ENCODE data around the gene BFAR.

Gene BFAR

DNA sequence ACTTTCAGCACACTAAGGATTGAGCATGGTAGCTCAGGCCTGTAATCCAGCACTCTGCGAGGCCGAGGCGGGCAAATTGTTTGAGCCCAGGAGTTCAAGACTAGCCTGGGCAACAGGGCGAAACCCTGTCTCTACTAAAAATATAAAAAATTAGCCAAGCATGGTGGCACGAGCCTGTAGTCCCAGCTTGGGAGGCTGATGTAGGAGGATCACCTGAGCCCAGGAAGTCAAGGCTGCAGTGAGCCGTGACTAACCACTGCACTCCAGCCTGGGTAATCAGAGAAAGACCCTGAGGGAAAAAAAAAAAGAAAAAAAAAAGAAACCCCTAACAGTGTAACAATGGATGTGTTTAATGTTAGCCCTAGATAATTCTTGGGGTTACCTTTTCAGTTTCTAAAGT, 26.6 kb upstream of the BFAR start:
- Histone ChIP-seq H3K4me1 (ENCODE audit: control insufficient read depth in 1 of 2, insufficient read depth in 1 of 2, low read depth in 1 of 2, low read length in 1 of 2) (no peaks in the 10 kb centered on the region), H3K27ac (no peak overlapping the region), H3K27me3 (no peaks in the 10 kb centered on the region), H3K4me3 (ENCODE audit: low read depth in 1 of 2, low read length in 1 of 2) (no peak overlapping the region), H3K36me3 (peaks cover 100% of the 10 kb centered on the region), H3K9me3 (no peaks in the 10 kb centered on the region)
- TF ChIP-seq, protein P1, sequence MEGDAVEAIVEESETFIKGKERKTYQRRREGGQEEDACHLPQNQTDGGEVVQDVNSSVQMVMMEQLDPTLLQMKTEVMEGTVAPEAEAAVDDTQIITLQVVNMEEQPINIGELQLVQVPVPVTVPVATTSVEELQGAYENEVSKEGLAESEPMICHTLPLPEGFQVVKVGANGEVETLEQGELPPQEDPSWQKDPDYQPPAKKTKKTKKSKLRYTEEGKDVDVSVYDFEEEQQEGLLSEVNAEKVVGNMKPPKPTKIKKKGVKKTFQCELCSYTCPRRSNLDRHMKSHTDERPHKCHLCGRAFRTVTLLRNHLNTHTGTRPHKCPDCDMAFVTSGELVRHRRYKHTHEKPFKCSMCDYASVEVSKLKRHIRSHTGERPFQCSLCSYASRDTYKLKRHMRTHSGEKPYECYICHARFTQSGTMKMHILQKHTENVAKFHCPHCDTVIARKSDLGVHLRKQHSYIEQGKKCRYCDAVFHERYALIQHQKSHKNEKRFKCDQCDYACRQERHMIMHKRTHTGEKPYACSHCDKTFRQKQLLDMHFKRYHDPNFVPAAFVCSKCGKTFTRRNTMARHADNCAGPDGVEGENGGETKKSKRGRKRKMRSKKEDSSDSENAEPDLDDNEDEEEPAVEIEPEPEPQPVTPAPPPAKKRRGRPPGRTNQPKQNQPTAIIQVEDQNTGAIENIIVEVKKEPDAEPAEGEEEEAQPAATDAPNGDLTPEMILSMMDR (IDR thresholded peaks at IDR 0.05): no peak

DNA sequence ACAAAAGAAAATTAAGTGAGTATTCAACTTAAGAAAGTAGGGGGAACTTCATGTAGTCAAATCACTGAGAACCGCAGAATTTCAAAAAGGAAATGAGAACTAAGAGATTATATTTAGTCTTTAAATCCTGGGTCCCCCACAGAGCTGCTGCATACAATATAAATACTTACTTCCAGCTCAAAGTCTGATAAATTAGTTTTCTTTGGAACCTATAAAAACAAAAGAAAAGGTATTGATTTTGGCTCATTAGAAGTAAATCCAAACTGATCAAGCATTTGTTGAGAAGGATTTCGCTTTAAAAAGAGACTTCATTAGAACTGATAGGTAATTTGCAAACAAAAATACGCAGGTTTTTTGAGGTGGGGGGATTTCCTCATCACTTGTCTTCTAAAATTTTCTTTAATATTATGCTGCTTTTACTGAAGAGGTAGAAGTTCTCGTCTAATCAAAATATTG, 24.6 kb upstream of the BFAR start:
- no peaks in the 10 kb centered on the region for H3K9me3 ChIP-seq
- H3K4me3 ChIP-seq (ENCODE audit: low read depth in 1 of 2, low read length in 1 of 2): no peak overlapping the region
- H3K27ac ChIP-seq: no peak overlapping the region
- TF ChIP-seq, protein P1 (IDR thresholded peaks at IDR 0.05): no peak
- no peaks in the 10 kb centered on the region for H3K4me1 ChIP-seq (ENCODE audit: control insufficient read depth in 1 of 2, insufficient read depth in 1 of 2, low read depth in 1 of 2, low read length in 1 of 2)
- H3K27me3 ChIP-seq: no peaks in the 10 kb centered on the region
- H3K36me3 ChIP-seq: peaks cover 95% of the 10 kb centered on the region

DNA sequence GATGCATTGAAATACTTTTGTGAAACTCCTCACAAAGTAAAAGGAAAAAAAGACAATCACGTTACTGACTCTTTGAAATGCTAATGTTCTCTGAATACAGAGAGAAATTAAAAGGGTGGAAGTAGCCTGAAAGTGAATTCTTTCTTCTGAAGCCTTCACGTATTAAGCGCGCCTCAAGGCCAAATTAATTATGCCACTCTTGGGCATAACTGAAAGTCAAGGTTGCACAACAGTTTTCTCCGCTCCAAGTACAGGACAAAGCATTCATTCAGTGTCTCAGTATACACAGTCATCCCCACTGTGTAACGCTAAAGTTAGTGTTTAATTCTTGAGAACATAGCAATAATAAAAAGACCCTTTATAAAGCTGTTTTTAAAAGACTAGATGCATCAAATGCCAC, 24.1 kb upstream of the BFAR start:
- Histone ChIP-seq H3K27ac (no peak overlapping the region), H3K4me1 (ENCODE audit: control insufficient read depth in 1 of 2, insufficient read depth in 1 of 2, low read depth in 1 of 2, low read length in 1 of 2) (no peaks in the 10 kb centered on the region), H3K27me3 (no peaks in the 10 kb centered on the region), H3K4me3 (ENCODE audit: low read depth in 1 of 2, low read length in 1 of 2) (no peak overlapping the region), H3K9me3 (no peaks in the 10 kb centered on the region), H3K36me3 (peaks cover 95% of the 10 kb centered on the region)
- TF ChIP-seq, protein P1 (IDR thresholded peaks at IDR 0.05): no peak

DNA sequence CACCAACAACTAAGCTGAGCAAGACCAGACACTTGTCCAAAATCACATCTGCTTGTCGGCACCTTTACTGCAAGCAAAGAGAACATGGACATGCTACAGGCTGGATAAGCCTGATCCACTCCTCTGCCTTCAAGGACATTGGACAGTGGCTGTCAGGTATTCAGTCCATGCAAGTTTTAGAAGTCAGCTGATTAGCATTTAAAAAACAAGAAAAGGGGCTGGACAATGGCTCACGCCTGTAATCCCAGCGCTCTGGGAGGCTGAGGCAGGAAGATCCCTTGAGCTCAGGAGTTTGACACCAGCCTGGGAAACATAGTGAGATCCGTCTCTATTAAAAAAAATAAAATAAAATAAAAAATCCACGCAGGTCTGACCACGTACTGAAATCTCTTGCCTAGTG, 23.0 kb upstream of the BFAR start:
- Histone ChIP-seq H3K4me3 (ENCODE audit: low read depth in 1 of 2, low read length in 1 of 2) (no peak overlapping the region), H3K36me3 (peaks cover 93% of the 10 kb centered on the region), H3K27ac (no peak overlapping the region), H3K4me1 (ENCODE audit: control insufficient read depth in 1 of 2, insufficient read depth in 1 of 2, low read depth in 1 of 2, low read length in 1 of 2) (no peaks in the 10 kb centered on the region), H3K9me3 (no peaks in the 10 kb centered on the region), H3K27me3 (no peaks in the 10 kb centered on the region)
- TF ChIP-seq, protein P1 (IDR thresholded peaks at IDR 0.05): no peak

DNA sequence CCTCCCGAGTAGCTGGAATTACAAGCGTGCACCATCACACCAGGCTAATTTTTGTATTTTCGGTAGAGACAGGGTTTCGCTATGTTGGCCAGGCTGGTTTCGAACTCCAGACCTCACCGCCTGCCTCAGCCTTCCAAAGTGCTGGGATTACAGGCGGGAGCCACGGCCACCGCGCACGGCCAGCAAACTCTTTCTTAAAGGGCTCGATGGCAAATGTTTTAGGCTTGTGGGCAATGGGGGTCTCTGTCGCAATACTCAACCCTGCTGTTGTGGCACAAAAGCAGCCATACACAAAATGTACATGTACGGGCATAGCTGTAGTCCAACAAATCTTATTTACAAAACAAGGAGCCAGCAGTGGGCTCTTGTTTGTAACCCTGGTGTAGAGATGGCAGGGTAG, 21.1 kb upstream of the BFAR start:
- H3K9me3 ChIP-seq: no peaks in the 10 kb centered on the region
- H3K27me3 ChIP-seq: no peaks in the 10 kb centered on the region
- TF ChIP-seq, protein P1 (IDR thresholded peaks at IDR 0.05): no peak
- no peak overlapping the region for H3K4me3 ChIP-seq (ENCODE audit: low read depth in 1 of 2, low read length in 1 of 2)
- H3K4me1 ChIP-seq (ENCODE audit: control insufficient read depth in 1 of 2, insufficient read depth in 1 of 2, low read depth in 1 of 2, low read length in 1 of 2): no peaks in the 10 kb centered on the region
- no peak overlapping the region for H3K27ac ChIP-seq
- peaks cover 90% of the 10 kb centered on the region for H3K36me3 ChIP-seq

DNA sequence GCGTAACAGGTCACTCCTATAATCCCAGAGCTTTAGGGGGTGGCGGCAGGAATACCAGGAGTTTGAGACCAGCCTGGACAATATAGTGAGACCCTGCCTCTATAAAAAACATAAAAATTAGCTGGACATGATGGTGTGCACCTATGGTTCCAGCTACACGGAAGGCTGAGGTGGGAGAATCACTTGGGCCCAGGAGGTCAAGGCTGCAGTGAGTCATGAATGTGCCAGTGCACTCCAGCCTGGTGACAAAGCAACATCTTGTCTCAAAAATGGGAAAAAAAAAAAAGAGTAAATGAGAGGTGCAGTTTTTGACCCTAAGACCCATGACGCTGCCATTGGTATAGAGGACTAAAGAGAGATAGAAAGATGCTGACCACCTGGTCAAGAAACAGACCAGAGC, 18.8 kb upstream of the BFAR start:
- Histone ChIP-seq H3K36me3 (peaks cover 80% of the 10 kb centered on the region), H3K9me3 (no peaks in the 10 kb centered on the region), H3K4me3 (ENCODE audit: low read depth in 1 of 2, low read length in 1 of 2) (no peak overlapping the region), H3K27ac (no peak overlapping the region), H3K27me3 (no peaks in the 10 kb centered on the region), H3K4me1 (ENCODE audit: control insufficient read depth in 1 of 2, insufficient read depth in 1 of 2, low read depth in 1 of 2, low read length in 1 of 2) (no peaks in the 10 kb centered on the region)
- TF ChIP-seq, protein P1 (IDR thresholded peaks at IDR 0.05): no peak
